ENCODE results near the gene WWOX. TPM values are rescaled to one million over a fixed set of nuclear protein-coding genes. Genes with fewer than 3 reads are reported as not detected.

The WWOX gene
- total RNA-seq, 6 donors from 2014 or later: 18.7 to 167 (median 31.0) TPM

DNA sequence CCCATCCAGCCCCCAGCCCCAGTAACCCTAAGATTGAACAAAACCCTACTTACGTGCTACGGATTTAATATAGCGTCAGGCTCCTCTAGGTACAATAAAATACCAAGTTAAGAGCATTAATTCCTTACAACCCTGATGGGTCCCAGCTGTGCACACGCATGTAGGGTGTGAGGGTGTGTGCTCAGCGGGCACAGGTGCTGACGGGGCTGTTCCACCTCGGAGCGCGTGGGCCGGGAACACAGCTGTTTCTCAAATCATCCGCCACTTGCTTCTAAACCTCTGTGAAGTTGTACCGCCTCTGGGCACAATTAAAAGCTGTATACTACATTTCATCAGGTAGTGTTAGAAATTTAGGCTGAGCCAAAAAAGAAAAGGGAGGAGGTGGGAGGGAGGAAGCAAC lies 1022.5 kb downstream of the WWOX start:
- Histone ChIP-seq H3K36me3 (no peaks in the 10 kb centered on the region), H3K9me3 (peaks cover 0 to 4% (median 0%) of the 10 kb centered on the region in 4 donors), H3K4me1 (no peaks in the 10 kb centered on the region), H3K27me3 (no peaks in the 10 kb centered on the region), H3K27ac (no peak overlapping the region), H3K4me3 (no peak overlapping the region)
- TF ChIP-seq POLR2A (IDR thresholded peaks at IDR 0.05): no peak
- TF ChIP-seq EP300 (IDR thresholded peaks at IDR 0.05): no peak
- TF ChIP-seq POLR2AphosphoS5 (IDR thresholded peaks at IDR 0.05): no peak
- TF ChIP-seq, protein P1, sequence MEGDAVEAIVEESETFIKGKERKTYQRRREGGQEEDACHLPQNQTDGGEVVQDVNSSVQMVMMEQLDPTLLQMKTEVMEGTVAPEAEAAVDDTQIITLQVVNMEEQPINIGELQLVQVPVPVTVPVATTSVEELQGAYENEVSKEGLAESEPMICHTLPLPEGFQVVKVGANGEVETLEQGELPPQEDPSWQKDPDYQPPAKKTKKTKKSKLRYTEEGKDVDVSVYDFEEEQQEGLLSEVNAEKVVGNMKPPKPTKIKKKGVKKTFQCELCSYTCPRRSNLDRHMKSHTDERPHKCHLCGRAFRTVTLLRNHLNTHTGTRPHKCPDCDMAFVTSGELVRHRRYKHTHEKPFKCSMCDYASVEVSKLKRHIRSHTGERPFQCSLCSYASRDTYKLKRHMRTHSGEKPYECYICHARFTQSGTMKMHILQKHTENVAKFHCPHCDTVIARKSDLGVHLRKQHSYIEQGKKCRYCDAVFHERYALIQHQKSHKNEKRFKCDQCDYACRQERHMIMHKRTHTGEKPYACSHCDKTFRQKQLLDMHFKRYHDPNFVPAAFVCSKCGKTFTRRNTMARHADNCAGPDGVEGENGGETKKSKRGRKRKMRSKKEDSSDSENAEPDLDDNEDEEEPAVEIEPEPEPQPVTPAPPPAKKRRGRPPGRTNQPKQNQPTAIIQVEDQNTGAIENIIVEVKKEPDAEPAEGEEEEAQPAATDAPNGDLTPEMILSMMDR (IDR thresholded peaks at IDR 0.05): no peak
- WGBS, 2 donors: 94 to 95% methylated on average over 12 of the region's 12 CpGs
- DNase-seq (peak in 1 of 2 donors; percentile 33), ATAC-seq (ENCODE audit: low FRiP score in 2 of 2) (no peak)

- Histone ChIP-seq H3K27me3 (no peaks in the 10 kb centered on the region), H3K9me3 (no peaks in the 10 kb centered on the region), H3K36me3 (no peaks in the 10 kb centered on the region), H3K4me1 (no peaks in the 10 kb centered on the region), H3K27ac (no peak overlapping the region), H3K4me3 (no peak overlapping the region)
- ATAC-seq (ENCODE audit: low FRiP score in 2 of 2) (no peak), DNase-seq (no peak)
- TF ChIP-seq EP300 (IDR thresholded peaks at IDR 0.05): no peak
- no peak for TF ChIP-seq POLR2A (IDR thresholded peaks at IDR 0.05)
- TF ChIP-seq POLR2AphosphoS5 (IDR thresholded peaks at IDR 0.05): no peak
- TF ChIP-seq, protein P1 (IDR thresholded peaks at IDR 0.05): no peak
- 93 to 96% methylated on average over 8 of the region's 8 CpGs for WGBS, 2 donors
These were observed 1022.9 kb downstream of the WWOX start for GRCh38 chr16:79122343-79122742.

- Histone ChIP-seq H3K9me3 (no peaks in the 10 kb centered on the region), H3K36me3 (no peaks in the 10 kb centered on the region), H3K4me1 (no peaks in the 10 kb centered on the region), H3K27ac (no peak overlapping the region), H3K27me3 (no peaks in the 10 kb centered on the region), H3K4me3 (no peak overlapping the region)
- TF ChIP-seq, protein P1 (IDR thresholded peaks at IDR 0.05): no peak
- TF ChIP-seq POLR2A (IDR thresholded peaks at IDR 0.05) (no peak), POLR2AphosphoS5 (IDR thresholded peaks at IDR 0.05) (no peak), EP300 (IDR thresholded peaks at IDR 0.05) (no peak)
- ATAC-seq (ENCODE audit: low FRiP score in 2 of 2) (no peak), DNase-seq (no peak)
- 85 to 86% methylated on average over 18 of the region's 18 CpGs for WGBS, 2 donors
These were observed 1024.7 kb downstream of the WWOX start for GRCh38 chr16:79124016-79124756.

DNA sequence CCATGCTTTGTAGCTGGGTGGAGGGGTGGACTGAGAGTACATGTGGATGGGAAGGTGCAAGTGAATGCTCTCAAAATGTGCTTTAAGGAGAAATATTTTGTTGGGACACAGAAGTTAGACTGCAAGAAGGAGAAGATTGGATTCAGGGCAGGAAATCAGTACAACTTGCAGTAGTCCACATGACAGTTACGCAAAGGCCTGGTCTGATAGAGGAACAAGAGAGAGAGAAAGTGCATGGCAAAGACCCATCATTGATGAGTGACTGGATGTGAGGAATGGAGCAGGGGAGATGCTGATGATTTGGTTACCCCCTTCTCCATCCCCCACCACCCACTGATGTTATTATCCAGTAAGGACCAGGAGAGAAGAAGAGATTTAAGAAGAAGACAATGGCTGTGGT lies 1028.3 kb downstream of the WWOX start:
- Histone ChIP-seq H3K36me3 (no peaks in the 10 kb centered on the region), H3K9me3 (no peaks in the 10 kb centered on the region), H3K4me1 (no peaks in the 10 kb centered on the region), H3K27ac (no peak overlapping the region), H3K27me3 (no peaks in the 10 kb centered on the region), H3K4me3 (no peak overlapping the region)
- DNase-seq: peak in 1 of 2 donors; percentile 36
- no peak for ATAC-seq (ENCODE audit: low FRiP score in 2 of 2)
- WGBS, 2 donors: 87 to 92% methylated on average over 1 of the region's 1 CpG
- TF ChIP-seq POLR2A (IDR thresholded peaks at IDR 0.05): no peak

DNA sequence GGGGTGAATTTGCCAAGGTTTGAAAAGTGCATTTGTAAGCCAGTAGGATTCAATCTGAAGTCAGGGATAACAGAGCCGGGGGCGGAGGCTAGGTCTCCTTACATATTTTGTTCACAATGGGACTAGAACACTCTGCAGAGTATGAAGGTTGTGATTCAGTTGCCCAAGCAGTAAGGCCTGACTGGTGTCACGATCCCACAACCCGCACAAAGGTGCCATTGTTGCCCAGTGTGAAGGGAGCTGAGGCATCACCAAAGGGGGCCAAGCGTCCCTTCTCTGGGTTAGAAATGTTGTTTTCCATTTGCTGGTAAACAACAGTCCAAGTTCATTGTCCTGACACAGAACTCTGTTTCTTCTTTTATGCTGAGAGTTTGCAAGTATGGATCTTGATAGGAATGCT lies 1029.3 kb downstream of the WWOX start:
- Histone ChIP-seq H3K4me3 (no peak overlapping the region), H3K27ac (no peak overlapping the region), H3K27me3 (no peaks in the 10 kb centered on the region), H3K36me3 (no peaks in the 10 kb centered on the region), H3K4me1 (no peaks in the 10 kb centered on the region), H3K9me3 (no peaks in the 10 kb centered on the region)
- no peak for DNase-seq
- TF ChIP-seq EP300 (IDR thresholded peaks at IDR 0.05) (no peak), POLR2AphosphoS5 (IDR thresholded peaks at IDR 0.05) (no peak), POLR2A (IDR thresholded peaks at IDR 0.05) (no peak)
- TF ChIP-seq, protein P1 (IDR thresholded peaks at IDR 0.05): no peak
- WGBS, 2 donors: 96 to 97% methylated on average over 3 to 5 of the region's 5 CpGs
- ATAC-seq (ENCODE audit: low FRiP score in 2 of 2): no peak
